NCI-H526 (cell line): ENCODE data around the gene COG5.
A peak's percentile ranks its signal among the peaks of the same experiment; 100 is the strongest.

Experiments used
- DNase-seq, 2 experiments: peaks; one replicate each; lab custom pipeline; 2025; lab: John Stamatoyannopoulos, UW

Gene COG5

GRCh38 chr7:107330478-107330877 lies 233.2 kb downstream of the COG5 start:
- DNase-seq = no peak

GRCh38 chr7:107327986-107328569 lies 235.6 kb downstream of the COG5 start:
- peak in 1 of 2 experiments; percentile 8 for DNase-seq

DNA sequence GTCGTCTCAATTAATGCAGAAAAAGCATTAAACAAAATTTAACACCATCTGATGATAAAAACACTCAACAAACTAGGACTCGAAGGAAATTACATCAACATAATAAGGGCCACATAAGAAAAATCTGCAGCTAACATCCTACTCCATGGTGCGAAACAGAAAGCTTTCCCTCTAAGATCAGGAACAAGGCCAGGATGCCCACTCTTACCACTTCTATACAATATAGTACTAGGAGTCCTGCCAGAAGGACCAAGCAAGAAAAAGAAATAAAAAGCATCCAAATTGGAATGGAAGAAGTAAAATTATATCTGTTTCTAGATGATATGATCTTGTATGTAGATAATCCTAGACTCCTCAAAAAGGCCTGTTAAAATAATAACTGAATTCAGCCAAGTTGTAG lies 237.7 kb downstream of the COG5 start:
- no peak for DNase-seq

DNA sequence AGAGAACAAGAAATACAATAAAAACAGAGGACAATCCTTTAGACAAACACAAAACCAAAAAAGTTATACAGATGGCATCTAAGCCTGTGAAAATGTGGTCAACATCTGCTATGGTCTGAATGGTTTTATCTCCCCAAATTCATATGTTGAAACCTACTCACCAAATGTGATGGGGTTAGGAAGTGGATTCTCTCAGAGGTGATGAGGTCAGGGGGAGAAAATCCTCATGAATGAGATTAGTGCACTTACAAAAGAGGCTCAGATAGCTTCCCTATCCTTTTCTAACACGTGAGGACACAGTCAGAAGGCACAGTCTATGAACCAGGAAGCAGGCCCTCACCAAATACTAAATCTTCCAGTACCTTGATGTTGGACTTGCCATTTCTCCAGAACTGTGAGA lies 241.7 kb downstream of the COG5 start:
- DNase-seq = no peak

GRCh38 chr7:107321611-107322010 lies 242.1 kb downstream of the COG5 start:
- no peak for DNase-seq

GRCh38 chr7:107319724-107320228 lies 243.9 kb downstream of the COG5 start:
- no peak for DNase-seq

- no peak for DNase-seq
Measured at GRCh38 chr7:107318523-107319160, 245.1 kb downstream of the COG5 start.

DNA sequence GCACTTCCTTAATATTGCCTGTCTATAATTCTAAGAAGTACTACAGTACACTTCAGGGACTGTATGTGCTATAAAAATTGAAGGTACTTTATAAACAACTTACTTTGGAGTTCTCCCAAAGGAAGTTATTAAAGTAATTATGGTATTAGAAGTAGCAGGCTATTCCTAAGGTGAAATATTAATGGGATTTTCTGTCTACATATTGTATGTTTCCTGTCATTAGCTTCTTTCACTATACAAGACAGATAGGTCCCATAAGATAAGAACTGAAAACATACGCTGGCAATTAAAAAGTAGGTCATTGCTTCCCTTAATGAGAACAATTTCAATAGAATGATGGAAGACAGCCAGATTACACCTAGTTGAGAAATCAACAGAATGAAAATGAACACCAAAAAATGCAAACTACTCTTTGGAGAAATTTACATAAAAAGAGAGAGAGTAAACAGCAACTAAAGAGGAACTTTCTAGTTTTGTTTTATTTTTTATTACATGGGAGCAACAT lies 248.0 kb downstream of the COG5 start:
- no peak for DNase-seq

DNA sequence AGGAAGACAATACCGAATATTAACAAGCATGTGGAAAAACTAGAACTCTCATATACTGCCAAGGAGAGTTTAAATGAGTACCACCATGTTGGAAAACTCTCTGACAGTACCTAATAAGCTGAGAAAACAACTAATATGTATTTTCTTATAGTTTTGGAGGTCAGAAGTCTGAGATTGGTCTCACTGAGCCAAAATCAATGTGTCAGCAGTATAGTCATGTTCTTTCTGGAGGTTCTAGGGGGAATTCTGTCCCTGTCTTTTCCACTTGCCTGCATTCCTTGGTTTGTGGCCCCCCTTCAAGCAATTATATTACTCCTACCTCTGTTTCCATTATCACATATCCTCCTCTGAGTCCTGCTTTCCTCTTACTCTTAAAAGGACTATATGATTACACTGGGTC lies 250.4 kb downstream of the COG5 start:
- no peak for DNase-seq

GRCh38 chr7:107312418-107312817 lies 251.3 kb downstream of the COG5 start:
- no peak for DNase-seq

GRCh38 chr7:107309296-107309695 lies 254.4 kb downstream of the COG5 start:
- no peak for DNase-seq

GRCh38 chr7:107304636-107305035 lies 259.1 kb downstream of the COG5 start:
- no peak for DNase-seq

GRCh38 chr7:107304063-107304462 lies 259.7 kb downstream of the COG5 start:
- DNase-seq = no peak

DNA sequence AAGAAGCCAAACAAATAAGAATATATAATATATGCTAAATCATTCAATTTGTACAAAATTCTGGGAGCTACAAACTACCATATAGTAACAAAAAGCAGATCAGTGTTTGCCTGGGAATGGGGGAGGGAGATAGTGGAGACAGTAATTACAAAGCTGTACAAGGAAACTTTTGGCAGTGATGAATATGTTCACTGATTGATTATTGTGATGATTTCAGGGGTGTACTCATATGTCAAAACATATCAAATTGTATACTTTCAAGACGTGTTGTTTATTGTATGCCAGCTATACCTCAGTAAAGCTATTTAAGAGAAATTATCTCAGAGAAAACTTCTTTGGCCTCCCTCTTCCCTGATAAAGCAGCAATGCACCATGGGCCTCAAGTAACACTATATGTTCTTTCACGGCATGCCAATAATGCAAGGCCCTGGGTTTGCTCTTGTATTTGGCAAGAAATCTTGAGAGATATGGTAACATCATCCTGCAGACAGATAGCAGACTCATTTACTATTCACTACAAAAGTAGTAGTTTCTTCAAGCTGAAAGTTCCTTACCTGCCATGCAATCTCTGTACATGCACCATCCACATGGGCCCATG lies 261.4 kb downstream of the COG5 start:
- DNase-seq = no peak

- DNase-seq = no peak
Measured at GRCh38 chr7:107294182-107294581, 269.5 kb downstream of the COG5 start.

DNA sequence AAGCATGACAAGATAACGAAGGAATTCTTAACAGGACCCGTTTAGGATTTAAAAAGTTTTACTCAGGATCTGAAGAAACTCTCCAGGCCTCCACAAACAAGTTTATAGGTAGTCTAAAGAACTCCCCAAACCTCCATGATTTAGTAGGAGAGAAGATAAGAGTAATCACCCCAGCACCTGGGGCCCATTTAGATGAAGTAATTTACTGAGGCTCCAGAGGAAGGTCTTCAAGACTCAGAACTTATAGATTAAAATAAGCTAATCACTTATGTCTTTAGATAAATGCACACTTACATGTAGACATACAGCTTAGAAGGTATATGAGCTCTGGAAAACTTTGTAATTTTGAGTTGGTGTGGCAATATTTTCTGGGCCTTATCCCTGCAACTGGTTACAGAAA lies 271.1 kb downstream of the COG5 start:
- DNase-seq = no peak

DNA sequence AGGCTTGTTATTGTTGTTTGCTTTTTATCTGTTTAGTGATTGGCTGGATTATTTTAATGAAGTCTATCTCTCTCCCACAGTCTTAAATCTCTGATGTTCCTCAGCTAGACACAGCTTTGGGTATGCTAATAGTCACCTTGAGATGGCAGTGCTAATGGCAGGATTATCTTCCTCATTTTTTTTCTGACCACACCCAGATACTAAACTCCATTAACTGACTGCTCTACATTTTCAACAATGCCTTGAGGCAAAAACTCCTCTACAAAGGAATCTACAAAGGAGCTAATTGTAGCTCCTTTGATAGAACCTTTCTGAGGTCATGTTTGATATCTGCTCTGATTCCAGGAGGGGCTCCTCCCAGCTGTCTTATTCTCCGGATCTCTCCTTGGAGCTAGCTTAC lies 272.3 kb downstream of the COG5 start:
- no peak for DNase-seq

GRCh38 chr7:107286751-107287621 lies 276.7 kb downstream of the COG5 start:
- DNase-seq = no peak

DNA sequence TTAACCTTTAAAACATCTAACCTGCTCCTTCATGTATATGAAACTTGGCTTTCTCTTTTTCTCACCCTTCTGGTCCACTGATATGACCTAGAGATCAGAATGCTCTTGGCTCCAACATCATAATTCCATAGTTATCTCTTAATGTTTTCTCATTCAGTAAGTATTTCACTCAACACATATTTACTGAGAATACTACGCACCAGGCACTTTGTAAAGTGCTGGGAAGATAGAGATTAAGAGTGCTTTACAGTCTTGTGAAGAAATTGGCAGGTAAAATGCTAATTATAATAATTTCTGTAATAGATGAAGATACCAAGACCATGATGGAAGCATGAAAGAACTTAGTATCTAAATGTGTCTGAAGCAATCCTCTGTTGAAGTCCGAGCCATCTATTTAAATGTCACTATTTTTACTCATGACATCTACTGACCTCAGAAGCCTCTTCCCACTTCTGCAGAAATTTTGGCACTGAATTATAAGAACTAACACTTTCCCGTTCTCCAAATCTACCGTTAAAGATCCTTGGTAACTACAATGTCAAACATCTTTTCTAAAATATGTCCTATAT lies 278.7 kb downstream of the COG5 start:
- DNase-seq = no peak

- peak; percentile 11 to 56 for DNase-seq
Measured at GRCh38 chr7:107277331-107277730, 286.4 kb downstream of the COG5 start.

DNA sequence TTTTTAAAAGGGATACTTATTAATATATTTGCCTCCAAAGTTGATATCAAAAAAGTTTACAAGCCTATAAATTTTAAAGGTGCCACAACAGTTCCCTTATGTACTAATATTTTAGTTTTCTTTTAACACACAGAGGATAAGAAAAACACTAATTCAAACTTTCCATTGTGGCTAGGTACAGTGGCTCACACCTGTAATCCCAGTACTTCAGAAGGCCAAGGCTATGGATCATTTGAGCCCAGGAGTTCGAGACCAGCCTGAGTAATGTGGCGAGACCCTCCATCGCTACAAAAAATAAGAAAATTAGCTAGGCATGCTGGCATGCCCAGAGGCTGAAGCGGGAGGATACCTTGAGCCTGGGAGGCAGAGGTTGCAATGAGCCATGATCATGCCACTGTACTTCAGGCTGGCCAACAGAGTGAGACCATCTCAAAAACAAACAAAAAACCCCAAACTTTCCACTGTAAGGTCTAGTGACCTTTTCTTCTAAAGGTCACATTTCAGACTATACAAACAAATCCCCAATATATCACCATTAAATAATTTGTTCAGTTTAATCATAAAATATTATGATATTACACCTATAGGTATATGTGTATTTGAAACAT lies 287.4 kb downstream of the COG5 start:
- DNase-seq = no peak

GRCh38 chr7:107274506-107274905 lies 289.2 kb downstream of the COG5 start:
- no peak for DNase-seq
